Right forelimb (tissue), 1 donor: ENCODE data around the gene MCTP1.

ENCODE experiments used
- DNase-seq: peaks from one replicate; pipeline ENCODE4 v3.0.0-alpha.2; 2018

Gene MCTP1

DNA sequence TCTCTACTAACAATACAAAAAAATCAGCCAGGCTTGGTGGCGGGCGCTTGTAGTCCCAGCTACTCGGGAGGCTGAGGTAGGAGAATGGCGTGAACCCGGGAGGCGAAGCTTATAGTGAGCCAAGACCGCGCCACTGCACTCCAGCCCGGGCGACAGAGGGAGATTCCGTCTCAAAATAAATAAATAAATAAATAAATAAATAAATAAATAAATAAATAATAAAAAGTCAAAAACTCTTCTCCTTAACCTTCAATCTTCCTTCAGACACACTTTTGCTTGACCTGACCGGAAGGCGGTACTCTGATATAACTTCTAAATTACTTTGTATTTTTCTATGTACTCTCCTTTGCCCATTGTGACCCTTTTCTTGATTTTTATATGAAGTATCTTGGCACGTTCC, 364.3 kb downstream of the MCTP1 start:
- no peak for DNase-seq

DNA sequence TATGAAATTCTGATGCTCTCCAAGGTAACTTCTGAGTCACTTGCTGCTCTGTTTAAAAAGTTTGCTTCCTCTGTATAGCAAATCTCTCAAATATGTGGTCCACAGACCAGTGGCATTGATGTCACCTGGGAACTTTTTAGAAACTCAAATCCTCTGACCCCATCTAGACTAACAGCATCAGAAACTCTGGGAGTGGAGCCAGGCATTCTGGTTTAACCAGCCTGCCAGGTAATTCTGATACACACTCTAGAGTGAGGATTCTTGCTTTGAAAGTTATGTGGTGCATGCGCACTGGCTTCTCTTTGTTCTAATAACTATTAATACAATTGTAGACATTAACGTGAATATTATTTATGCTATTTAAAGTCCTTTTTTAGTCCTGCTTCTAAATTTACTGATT, 368.3 kb downstream of the MCTP1 start:
- no peak for DNase-seq

DNA sequence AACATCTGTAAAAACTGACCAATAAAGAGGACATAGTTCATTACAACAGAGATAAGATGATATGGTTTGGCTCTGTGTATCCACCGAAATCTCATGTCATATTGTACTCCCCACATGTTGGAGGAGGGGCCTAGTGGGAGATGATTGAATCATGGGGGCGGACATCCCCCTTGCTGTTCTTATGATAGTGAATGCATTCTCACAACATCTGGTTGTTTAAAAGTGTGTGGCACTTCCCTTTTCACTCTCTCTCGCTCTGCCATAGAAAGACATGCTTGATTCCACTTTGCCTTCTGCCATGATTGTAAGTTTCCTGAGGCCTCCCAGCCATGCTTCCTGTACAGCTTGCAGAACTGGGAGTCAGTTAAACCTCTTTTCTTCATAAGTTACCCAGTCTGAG, 373.6 kb downstream of the MCTP1 start:
- DNase-seq: no peak

DNA sequence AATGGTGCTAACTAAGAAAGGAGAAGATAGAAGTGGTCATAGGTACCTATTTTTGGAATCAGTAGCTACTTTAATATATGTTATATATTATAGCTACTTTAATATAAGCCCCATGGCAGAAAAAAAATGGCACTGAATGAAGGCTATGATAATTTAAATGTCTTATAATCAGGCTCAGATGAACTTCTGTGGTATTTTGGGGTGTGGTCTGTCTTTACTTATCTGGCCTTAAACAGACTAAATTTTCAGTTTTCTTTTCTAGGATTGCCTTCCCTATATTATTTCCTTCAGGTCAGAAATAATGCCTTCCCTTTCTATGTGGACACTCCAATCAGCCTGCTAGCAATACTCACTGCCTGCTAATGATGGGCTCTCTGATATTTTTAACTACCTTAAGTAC, 374.2 kb downstream of the MCTP1 start:
- no peak for DNase-seq

DNA sequence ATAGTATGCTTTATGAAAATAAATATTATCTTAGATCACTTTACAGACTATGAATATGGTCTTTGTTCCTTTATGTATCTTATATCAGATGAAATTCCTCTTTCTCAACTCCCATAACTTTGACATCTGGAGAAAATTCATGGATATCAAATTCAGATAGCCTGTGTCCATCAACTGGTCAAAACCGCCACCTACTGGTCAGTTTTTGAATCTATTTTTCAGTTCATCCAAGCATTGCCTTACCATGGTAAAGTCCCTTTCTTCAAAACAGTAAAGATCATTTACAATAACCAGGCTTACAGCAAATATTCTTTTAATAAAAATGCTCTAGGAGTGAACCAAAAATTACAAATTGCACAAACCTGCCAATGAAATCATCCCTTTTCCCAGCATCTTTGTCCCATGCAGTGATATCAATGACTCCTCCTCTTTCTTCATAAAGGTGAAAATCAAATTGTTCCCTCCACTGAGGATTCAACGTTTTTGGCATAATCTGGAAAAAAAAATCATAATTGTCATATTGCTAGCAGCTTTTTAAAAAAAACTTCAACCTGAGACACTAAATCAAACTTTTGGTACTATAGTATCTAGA, 375.9 kb downstream of the MCTP1 start:
- no peak for DNase-seq

DNA sequence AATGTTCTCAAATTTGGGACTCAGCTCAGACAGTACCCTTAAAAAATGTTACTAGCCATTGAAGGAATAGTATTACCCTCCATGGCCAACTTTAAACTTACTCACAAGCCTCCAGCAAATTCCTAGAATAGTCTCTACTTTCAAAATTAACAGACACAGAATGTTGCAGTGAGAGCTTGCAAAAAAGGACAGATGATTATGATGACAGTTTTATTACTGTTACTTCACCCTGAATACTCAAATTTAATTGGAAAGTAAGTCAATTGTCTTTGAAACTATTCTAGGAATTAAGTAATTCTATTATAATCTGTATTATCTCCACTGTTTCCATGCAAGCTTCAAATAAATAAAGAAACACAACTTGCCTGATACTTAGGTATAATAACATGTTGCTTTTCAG, 378.1 kb downstream of the MCTP1 start:
- no peak for DNase-seq

DNA sequence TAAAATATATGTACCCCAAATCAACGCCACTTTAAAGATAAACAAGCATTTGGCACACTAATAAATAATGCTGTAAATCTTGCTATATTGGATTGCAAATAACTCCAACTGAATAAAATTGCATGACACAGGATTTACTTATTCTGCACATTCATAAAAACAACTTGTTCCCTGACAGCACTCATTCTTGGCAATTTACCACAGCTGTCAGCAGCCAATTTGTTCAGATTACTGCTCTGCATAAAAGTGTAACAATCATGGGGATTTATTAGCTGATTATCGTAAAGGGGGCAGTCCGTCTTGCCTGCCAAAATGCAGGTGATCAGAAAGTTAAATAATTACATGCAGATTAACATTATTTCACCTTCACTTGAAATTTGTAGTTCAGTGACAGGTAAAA, 381.2 kb downstream of the MCTP1 start:
- no peak for DNase-seq

DNA sequence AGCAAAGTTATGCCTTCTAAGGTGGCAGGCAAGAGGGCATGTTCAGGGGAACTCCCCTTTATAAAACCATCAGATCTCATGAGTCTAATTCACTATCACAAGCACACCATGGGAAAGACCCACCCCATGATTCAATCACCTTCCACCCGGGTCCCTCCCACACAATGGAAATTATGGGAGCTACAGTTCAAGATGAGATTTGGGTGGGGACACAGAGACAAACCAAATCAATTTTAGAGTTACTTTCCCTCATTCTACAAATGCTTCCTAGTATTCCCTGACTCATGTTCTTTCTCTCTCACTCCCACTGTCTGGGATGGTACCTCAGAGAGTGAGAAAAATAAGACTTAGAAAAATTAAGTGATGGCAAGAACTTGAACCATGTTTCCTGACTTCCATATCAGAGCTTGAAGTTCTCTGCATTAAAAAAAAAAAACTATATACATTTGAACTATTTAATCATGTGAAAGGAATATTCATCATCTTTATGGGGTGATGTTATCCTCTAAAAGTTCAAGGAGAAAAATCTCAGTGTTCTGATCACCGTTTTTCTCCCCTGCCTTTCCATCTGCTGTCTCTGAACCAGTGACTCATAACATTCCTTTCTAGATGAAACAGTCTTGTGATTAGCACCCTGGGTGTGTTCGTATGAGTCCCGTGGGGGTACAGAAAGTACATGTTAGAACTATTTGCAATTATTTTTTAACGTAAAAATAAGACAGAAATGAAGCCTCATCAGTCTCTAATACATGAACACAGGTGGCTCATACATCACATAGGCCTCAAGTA, 383.5 kb downstream of the MCTP1 start:
- no peak for DNase-seq

DNA sequence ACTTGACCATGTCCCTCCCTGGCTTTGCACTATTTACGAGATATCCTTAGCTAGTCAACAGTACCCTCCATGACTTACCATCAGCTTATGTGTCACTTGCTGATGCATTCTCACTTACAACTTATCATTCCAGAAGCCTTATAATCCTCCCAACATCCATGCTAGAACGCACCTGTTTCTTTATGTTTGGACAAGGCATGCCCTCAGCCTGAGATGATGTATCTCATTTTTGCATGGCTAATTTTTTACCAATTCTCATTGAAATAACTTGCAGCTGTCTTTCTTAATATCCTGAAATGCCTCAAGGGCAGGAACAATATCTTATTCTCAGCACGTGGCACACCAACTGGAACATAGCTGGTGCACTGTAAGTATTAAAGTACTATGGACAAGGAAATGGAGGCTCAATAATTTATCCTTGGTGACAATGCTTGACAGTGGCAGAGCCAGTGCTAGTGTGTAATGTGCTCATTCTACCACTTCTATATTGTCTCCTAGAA, 384.8 kb downstream of the MCTP1 start:
- no peak for DNase-seq

DNA sequence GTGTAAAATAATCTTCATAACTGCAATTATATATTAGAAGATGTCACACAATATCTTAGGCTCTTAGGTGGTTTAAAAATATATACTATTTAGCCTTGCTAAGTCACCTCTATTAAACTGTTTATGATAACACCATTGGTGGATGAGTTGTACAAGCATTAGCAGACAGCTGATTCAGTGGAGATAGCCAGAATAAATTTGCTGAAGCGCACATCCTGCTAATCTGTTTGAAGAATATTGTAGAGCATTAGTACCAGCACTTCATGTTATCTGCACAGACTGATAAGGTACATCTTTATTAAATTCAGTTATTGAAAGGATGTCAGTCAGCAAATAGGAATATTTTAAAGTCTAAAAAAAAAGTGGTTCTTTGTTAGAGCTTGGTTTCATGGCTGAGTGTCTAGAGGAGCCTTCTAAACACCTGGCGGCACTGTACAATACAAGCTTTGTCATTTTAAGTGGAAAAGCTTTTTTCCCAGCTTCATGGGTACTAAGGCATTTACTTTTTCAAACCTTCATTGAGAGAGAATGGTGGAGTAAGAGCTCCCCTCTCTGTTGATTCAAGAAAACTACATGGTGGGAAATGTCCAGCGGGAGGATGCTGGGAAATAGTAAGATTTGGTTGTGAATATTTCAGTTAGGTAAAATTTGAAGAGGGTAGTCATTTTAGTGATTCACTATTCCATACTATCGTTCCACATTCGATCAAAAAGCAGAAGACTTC, 391.3 kb downstream of the MCTP1 start:
- no peak for DNase-seq

DNA sequence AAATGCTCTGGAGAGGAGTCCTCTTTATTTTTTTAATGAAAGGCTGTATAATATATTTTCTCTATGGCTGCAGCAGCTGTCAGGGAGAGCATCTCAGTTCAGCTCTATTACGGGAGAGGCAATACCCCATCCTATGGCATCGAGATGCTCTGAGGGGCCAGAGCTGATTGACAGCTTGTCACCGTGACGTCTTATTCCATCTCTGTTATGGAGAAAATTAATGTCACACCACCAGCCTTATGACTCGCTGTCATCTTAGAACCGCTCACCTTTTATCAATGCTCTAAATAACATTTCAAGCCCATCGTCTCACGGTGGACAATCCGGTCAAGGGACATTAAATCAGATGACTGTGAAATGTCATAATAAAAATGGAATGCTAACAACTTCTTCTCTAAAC, 392.9 kb downstream of the MCTP1 start:
- DNase-seq: no peak

DNA sequence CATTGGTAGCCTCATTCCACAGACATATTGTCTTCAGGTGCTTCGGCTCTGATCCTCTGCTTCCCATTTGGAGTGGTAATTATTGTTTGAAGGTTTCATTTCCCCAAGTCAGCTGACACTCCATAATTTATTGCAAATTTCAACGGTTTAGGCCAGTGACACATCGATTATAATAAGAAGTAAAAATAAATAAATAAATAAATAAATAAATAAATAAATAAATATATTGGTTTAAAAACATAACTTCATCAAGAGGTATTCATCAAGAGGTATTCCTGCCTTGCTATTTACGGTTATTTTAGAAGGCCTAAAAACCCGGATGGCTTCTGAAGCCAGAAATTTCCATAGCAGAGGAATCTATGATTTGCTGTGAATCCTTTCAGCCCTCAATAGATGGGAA, 393.3 kb downstream of the MCTP1 start:
- DNase-seq: no peak

DNA sequence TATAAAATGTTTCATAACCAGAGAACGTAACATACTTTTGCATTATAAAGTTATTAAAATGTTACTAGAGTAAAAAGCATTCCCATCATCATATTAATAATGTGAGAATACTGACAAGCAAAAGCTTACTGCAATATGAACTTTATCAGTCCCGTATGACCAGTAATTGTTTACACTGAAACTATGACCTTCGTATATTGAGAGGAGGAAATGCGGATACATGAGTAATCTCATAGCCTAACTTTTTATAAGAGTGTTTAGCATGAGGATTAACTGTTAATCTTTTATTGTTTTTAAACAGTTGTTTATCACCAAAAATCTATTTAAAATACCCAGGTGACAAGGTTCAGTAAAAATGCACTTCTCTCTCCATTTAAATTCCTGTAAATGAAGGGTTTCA, 394.0 kb downstream of the MCTP1 start:
- no peak for DNase-seq

DNA sequence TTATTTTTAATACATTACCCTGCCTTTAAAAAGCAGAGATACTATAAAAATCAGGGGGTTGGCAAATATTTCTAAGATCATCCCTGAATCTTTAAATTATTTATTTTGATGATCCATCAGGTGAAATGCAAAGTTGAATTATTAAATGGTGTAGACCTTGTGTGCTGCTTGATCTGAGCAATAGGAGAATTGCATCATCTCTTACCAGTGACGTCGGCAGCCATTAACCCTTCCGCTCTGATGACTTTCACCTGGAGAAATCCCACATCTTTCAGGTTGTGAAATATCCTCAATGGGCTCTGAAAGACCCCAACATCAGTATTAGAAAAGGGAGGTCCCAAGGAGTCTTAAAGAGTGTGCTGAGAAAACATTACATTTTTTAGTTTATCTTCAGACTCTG, 396.2 kb downstream of the MCTP1 start:
- DNase-seq: no peak

DNA sequence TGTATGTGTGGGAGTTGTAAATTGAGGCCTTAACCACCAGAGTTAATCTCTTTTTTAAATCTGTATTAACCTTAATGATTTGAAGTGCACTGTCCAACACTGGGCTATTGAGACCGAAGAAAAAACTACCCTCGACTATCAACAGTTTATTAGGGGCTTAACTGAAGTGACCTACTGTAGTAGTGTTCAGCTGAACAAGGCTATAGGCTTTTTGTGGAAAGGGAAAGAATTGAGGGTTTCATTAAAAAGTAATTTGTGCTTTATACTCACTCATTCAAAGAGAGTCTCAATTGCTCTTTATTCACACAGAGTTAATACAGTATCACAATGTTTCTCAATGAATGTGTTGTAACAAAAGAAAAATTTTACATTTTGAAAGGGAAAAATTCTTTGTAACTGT, 399.0 kb downstream of the MCTP1 start:
- DNase-seq: no peak

DNA sequence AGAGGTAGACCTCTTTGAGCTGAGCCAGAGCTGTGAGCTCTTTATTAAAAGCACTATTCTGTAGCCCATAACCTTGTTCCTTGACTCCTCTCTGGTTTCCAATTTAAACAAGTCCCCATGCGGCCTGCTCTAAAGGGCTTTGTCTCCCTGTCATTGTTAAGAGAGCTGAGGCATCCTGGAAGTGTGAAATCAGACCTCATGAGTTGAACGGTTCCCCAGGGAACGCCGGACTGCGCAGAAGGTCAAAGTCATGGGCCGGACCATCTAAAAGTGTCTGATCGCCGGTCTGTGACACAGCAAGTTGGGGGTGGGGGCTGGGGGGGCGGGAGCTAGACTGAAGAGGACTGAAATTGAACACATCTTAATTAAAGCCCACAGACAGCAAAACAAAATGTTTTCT, 400.6 kb downstream of the MCTP1 start:
- DNase-seq: no peak

DNA sequence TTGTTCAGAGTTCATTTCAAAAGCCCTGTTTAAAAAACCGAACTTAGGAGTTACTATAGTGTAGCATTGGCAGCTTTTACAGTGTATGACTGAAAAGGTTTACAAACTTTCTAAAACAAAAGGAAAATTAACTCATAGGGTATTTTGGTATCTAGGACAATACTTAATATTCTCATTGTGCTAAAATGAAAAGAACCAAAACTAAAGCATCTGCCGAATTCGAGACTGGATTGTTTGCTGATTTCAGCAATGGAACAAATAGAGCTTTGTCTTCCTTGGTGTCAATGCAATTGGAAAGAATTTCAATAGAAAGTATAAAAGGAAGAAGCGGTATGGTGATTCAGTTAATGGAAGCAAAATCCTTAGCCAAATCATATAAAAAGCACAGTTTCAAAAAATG, 412.4 kb downstream of the MCTP1 start:
- no peak for DNase-seq

DNA sequence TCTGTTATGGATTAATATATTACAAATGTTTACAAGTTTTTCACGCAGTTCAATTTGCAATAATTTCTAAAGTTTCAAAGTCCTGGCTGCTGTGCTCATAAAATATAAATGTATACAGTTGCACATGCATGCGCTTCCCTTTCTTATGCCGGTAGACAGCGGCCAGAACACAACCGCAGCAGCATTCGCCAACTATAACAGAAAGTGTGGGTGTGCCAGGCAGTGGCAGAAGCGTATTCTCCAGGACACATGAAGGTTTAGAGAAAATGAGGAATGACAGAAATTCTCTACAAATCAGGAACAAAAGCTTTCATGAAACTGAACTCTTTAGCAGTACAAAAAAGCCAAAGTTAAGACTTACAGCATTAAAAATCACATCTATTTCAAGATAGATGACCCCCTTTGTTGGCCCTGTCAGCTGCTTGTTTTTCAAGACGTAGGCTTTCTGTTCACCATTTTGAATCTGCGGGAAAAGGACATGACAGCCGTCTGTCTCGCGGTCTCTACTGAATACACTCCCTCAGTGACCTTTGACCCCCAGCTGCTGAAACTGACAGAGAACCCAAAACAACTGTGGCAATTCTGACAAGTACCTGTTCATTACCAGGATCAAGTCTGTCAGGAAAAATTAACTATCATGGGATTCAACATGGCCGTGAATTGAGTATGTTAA, 414.2 kb downstream of the MCTP1 start:
- no peak for DNase-seq

DNA sequence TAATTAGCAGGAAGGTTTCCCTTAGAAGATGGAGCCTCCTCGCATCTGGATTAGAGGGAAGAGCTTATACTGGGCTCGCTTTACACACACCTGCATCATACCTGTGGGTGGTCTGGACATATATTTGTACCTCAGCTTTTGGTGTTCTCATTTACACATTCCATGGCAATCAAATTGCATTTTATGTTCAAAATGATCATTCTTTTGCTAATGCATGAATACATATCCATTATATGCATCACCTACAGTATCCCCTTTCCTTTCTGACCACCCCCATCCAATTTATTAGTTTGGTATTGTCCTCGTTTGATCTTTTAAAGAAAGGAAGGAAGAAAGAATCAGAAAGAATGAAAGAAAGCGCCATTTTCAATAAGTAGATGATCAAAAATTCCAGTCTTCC, 415.0 kb downstream of the MCTP1 start:
- no peak for DNase-seq

DNA sequence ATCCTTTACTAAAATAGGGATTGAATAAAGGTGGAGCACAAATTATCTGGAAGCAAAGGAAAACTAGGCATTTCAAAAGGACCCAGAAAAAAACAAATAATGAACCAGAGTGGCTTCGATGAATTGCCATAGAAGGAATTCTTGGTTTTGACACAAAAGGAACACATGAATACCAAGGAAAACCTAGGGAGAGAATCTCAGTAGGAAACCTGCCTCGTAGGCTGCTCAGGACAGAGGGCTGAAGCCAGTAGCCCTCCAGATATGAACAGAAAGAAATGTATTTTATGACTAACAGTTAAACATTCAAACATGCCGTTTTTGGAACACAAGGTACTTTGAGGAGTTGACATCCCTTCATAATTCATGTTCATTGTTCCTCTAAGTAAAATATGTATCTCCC, 420.9 kb downstream of the MCTP1 start:
- DNase-seq: no peak

DNA sequence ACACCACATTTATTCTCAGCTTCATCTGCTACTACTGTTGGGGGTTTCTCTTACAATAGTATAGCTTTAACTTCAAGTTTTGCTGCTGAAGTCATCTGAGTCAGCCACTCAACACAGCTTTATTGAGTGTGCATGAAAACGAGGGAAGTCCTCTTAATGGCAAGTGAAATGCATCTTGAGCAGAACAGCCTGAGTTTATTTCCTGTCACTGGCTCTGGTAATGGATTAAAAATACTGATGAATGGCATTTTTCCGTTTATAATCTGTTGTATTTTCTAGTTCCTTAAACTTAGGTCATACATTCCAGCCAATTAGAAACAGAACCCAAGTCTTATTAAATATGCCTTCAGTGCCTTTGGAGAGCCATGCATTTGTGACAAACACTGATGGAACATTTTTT, 427.8 kb downstream of the MCTP1 start:
- DNase-seq: no peak

DNA sequence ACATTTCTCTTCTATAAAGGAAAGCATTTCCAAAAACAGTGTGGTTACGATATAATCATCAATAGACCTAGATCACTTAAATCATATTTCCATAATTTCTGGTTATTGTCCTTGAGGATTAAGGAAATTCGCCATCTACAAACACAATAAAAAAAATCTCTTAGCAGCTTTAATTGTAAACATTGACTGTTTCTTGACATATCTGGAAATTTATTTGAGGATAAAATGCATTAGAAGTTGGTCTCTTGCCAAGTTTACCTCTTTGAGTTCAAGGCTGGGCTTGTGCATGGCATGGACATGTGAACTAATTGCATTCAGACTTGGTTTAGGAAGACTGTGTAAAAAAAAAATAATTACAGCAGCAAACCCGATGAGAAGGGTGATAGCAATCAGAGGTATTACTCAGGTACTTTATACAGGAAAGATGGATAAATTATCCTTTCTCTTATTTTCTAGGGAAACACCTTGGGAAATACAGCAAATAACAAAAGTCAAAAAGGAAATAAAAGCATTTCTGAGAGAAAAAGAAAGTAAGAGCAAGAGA, 428.6 kb downstream of the MCTP1 start:
- DNase-seq: no peak

DNA sequence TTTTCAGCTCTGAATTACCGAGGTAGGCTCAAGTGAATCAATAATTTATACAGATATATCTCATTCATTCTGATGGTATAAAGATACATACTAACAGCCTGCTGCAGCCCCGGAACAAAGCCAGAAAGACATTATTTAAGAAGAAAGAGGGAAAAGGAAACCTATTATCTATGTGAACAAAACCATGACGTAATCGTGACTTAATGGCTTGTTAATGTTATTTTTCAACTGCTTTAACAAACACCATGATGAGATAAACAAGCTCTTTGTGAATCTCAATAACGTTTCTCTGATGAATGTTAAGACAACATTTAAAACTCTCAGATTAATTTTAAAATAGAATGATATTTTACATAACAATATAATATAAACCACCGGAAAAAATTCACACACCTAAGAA, 429.4 kb downstream of the MCTP1 start:
- DNase-seq: no peak
